GM19372 (cell line): ENCODE data around the gene OR4F6.
"Not testable (repeated sequence)": the region's sequence is repeated elsewhere in the genome, so short reads cannot be mapped to it uniquely, and the experiment has no call there.

Experiments used
- ATAC-seq: cut with Tn5 transposase; IDR thresholded peaks from one replicate; pipeline ENCODE4 v1.9.1; 2021; ENCODE audit warnings: mild to moderate bottlenecking, low read depth, moderate library complexity; ENCODE audit not compliant: unreplicated experiment

OR4F6 gene

GRCh38 chr15:101803209-101803608 is at the start of gene OR4F6:
Gene OR4F6 (plus strand): TSS chr15:101803509. CDS start chr15:101805720, 2,211 bp downstream.
- ATAC-seq = no peak

GRCh38 chr15:101764669-101765339 is 38.5 kb upstream of the OR4F6 start:
- ATAC-seq = not testable (repeated sequence)

- not testable (repeated sequence) for ATAC-seq
Measured at GRCh38 chr15:101765340-101765671, 38.0 kb upstream of the OR4F6 start.

DNA sequence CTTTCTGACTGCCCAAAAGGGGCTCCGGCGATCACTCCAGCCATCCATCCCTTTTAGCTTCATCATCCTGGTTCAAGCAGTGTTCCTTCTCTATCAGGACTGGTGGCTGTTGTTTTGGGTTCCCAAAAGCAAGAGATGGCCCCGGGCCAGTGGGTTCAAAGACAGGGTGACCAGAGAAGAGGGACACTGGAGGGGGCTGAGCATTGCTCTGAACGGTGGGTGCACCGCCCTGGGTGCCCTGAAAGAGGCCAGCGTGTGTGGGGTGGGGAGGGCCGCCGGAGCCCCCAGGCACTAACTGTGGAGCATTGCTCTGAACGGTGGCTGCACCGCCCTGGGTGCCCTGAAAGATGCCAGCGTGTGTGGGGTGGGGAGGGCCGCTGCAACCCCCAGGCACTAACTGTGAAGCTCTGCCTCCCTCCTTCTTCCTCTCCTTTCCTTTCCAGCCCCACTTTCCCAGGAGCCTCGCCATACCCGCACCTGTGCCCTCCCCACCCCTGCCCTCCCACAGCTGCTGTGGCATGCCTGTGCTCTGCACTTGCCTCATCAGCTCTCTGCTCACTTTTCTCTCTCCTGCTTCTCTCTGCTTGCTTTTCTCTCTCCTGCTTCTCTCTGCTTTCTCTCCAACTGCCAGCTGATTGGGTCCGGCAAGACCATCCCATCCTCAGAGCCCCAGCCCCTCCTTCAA is 37.4 kb upstream of the OR4F6 start:
- no peak for ATAC-seq

- ATAC-seq = not testable (repeated sequence)
Measured at GRCh38 chr15:101767083-101767640, 36.1 kb upstream of the OR4F6 start.

GRCh38 chr15:101772921-101773320 is 30.4 kb upstream of the OR4F6 start:
- ATAC-seq = no peak

DNA sequence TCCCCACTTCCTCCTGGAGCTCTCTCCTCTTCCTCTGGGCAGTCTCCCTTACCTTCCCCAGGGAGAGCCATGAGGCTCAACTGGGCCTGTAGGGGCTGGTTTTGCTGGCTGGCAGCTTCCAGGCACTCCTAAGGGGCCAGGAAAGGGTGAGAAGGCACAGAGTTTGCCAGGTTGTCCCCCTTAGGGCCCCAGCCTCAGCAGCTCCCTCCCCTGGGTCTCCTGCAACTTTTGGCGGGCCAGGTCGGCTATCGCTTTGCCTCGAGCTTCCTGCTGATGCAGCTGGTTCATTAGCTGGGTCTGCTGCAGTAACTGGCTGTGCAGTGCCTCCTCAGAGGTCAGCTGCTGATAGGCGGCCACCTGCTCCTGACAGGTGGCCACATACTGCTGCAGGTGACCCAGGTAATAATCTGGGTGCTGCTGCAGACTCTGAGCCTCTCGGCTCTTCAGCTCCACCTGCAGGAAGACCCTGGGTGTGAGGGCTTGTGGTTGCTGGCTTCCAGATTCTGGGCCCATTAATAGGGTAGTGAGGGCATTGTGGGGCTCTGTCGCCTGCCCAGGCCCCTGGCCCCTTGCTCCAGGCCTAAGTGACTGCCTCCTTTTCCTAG is 29.7 kb upstream of the OR4F6 start:
- no peak for ATAC-seq

- no peak for ATAC-seq
Measured at GRCh38 chr15:101775136-101775535, 28.2 kb upstream of the OR4F6 start.

- ATAC-seq = not testable (repeated sequence)
Measured at GRCh38 chr15:101778576-101778975, 24.7 kb upstream of the OR4F6 start.

DNA sequence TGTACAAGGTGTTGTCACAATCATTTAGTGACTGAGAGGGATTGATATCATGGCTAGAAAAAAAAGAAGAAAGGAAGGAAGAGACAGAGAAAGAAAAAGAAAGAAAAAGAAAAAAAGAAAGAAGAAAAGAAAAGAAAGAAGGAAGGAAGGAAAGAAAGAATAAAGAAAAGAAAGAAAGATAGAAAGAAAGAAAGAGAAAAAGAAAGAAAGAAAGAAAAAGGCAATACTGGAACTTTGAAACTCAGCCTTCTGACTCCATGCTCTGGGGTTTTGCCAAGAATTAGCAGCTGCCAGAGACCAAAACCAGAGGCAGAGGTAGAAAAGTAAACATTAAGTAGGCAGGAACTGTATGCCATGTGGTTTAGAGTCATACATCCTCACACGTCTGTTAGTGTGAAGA is 23.1 kb upstream of the OR4F6 start:
- not testable (repeated sequence) for ATAC-seq

- ATAC-seq = no peak
Measured at GRCh38 chr15:101781928-101782327, 21.4 kb upstream of the OR4F6 start.

- no peak for ATAC-seq
Measured at GRCh38 chr15:101784644-101785043, 18.7 kb upstream of the OR4F6 start.

- ATAC-seq = not testable (repeated sequence)
Measured at GRCh38 chr15:101786422-101786821, 16.9 kb upstream of the OR4F6 start.

DNA sequence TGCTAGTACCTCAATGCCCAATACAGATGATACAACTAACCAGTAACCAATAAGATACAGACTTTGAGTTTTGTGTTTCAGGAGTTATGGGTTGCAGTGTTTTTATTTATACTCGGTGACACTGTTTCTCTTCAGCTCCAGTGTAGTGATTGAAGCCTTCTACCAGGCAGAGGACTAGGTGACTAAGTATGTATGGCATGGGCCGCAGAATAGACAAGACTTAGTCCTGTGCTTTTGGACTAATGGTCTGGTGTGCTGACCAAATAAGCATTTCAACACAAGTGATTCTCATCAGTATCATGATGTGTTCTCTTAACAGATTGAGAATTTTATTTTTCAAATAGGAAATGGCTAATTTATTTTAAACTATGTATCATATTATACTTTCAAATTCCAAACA is 15.3 kb upstream of the OR4F6 start:
- ATAC-seq = not testable (repeated sequence)

DNA sequence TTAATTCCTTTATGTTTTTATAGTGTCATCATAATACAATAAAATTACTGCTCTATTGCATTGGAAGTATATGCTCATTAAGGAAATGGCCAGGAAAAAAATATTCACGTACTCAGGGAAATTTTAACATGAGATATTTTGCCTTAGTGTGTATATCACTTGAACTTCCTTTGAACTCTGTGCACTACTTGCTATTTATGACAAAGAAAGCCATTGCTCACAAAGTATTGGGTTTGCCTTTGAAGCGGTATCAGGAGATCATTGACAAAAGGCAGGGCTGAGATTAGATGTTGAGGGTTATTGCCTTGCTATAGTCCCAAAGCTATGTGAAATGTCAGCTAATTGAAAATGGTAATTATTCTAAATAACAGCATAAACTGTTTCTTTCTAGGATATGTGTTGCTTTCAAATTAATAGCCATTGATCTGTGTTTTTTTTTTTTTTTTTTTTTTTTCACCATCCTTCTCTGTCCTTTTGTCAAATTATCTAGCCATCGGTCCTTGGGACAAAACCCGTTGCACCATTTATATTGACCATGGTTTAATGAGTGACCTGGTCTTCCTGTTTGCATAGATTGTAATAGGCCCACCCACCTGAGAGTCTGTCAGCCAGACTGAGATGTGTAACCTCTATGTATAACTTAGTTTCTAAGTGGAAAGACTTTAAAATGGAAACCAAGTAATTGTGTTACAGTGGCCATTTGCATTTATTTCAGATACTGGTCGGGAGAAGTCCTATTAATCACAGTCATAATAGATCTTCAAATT is 14.6 kb upstream of the OR4F6 start:
- ATAC-seq = not testable (repeated sequence)

DNA sequence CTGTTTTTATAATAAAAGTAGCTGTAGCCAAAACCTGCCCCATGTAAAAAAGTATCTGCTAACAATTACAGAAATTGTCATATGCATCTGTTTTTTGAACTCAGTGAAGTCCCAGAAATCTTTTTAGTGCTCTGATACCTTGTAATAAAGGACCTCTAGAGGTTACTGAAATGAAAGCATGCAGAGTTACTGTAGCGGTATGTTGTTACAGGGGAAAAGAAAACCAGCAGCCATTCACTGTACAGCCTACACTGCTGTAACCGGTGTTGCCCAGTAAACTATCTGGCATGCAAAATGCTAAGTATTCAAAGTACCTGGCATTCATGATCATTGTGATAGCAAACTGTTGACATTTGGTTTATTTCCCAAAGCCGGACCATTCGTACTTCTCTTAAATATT is 12.6 kb upstream of the OR4F6 start:
- not testable (repeated sequence) for ATAC-seq

DNA sequence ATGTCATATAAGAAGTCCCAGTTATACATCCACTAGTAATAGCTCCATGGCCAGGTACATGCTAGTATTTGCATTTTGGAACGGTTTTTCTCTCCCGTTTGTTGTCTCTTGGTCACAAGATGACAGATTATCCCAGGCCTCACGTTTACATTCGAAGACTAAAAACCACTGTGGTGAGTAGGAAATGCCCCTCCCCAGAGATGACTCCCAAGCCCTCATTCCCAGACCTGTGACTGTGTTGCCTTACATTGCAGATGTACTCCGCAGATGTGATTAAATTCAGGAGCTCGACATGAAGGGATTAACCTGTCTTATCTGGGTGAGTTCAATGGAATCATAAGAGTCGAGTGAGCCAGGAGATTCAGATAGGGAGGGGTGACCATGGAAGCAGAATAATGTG is 9.3 kb upstream of the OR4F6 start:
- ATAC-seq = not testable (repeated sequence)

GRCh38 chr15:101795455-101795854 is 7.9 kb upstream of the OR4F6 start:
- no peak for ATAC-seq

DNA sequence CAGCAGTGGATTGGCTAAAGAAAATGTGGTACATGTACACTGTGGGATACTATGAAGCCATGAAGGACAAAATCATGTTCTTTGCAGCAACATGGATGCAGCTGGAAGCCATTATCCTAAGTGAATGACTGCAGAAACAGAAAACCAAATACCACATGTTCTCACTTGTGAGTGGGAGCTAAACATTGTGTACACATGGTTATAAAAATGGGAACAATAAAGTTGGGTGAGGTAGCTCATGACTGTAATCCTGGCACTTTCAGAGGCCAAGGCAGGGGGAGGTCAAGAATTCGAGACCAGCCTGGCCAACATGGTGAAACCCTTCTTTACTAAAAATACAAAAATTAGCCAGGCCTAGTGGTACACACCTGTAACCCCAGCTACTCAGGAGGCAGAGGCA is 3.6 kb upstream of the OR4F6 start:
- no peak for ATAC-seq

DNA sequence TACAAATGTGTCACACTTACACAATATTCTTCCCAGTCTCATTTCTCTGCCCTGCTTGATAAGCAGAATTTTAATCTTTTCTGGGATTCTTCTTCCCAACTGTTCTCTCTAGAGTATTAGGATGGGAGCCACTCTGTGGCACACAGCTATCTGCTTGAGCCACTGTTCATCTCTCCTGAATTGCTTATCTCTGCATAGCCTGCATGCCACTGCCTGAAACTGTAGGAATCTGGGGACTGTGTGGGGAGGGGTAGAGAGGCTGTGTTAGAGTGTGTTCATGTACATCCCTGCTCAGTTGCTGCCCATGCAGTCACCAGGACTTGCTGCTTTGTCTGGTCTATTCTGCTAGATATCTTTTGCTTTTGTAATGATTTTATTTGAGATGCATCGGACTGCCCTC is 2.3 kb upstream of the OR4F6 start:
- ATAC-seq = no peak

- ATAC-seq = no peak
Measured at GRCh38 chr15:101803676-101804075, 367 bp downstream of the OR4F6 start.
